ENCODE results near the gene PRORP. TPM values are rescaled to one million over a fixed set of nuclear protein-coding genes. Genes with fewer than 3 reads are reported as not detected.

PRORP gene
- total RNA-seq, result 14.6 and 20.5 TPM in 2 replicates

DNA sequence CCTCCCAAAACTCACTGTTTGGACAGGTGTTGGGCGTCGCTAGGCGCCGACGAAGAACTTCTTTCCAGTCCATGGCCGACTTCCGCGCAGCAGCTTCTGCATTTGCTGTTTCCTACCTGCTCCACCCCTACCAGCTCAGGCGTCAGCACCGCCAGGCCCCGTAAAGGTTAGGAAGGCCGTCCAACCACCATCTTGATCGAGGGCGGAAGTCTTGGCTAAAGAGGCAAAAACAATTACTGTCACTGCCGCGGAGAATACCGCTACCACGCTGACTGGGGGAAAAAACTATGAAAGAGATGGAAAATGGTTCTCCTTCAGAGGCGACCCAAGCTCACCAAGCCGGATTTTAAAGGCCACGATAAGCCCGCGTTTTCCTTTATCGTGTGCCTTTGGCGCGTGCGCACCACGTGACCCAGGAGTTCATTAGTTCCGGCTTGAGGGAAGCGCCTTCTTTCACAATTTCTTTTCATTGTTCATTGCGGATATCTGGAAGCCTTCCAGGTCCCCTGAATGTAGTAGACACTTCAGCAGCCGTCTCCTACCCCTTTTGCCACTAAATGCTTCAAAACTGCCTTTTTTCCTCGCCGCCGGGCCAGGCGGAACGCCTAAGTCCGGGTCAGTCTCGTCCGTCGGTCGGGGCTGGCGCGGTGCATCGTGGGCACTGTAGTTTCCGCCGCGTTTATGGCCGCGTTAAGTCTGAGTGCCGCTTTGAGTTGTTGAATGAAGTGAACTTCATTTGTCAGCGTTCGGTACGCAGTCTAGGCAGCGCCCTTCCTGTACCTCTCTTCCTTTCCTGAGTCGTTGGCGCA is at the start of gene PRORP, which contains the start of gene PPP2R3C:
Gene PRORP, plus strand, starts transcription at position 666 of the 809 bp plus-strand sequence. CDS start 694 bp downstream, outside the sequence.
Gene PPP2R3C, minus strand, starts transcription at position 104 of the 809 bp plus-strand sequence. Its CDS starts 31 bp downstream, at position 73.

Other genes with a start within 250 kb of the PRORP start
- gene BAZ1A, start 247.2 kb upstream of the PRORP start, total RNA-seq, result 9.8 and 11.0 TPM in 2 replicates
- 47.3 and 53.8 TPM in 2 replicates for gene SRP54, start 139.6 kb upstream of the PRORP start, total RNA-seq
- gene FAM177A1, start 76.3 kb upstream of the PRORP start, total RNA-seq, result 21.2 and 40.4 TPM in 2 replicates
- 20.0 and 23.7 TPM in 2 replicates for gene PPP2R3C, start 562 bp upstream of the PRORP start, total RNA-seq
- 91.7 and 110 TPM in 2 replicates for gene PSMA6, start 169.8 kb downstream of the PRORP start, total RNA-seq

All from cardiac ventricle fibroblast (primary cell).